Stimulated activated CD8-positive, alpha-beta memory T cell treated with anti-CD3 and anti-CD28 coated beads, Interleukin-4, amount 100 ng/mL, for 48 hours (primary cell): ENCODE results near the gene CHRM5.

Experiments used
- DNase-seq: peaks from one replicate; pipeline ENCODE4 v3.0.0-alpha.2; 2020

Gene CHRM5

DNA sequence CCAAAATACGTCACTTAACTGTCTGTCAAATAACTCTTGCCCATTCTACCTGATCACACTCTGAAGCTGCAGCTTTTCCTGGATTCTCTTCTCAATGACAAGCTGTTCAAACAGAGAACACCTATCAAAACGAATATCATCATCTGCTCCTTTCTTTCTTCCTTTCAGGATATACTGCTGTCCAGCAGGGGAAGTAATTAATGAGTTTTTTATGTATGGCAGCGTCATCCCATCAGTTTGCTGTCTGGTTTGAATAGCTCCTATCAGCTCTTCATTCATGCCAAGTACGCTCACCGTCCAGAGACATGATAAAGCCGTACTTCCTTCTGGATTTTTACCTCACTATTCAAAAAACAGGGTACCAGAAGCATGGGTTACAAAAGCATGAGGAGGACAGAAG, at the start of gene CHRM5:
CHRM5 (plus strand) TSS at position 274 of the 400 bp plus-strand sequence. CDS start 94,221 bp downstream, outside the sequence.
- DNase-seq: no peak

DNA sequence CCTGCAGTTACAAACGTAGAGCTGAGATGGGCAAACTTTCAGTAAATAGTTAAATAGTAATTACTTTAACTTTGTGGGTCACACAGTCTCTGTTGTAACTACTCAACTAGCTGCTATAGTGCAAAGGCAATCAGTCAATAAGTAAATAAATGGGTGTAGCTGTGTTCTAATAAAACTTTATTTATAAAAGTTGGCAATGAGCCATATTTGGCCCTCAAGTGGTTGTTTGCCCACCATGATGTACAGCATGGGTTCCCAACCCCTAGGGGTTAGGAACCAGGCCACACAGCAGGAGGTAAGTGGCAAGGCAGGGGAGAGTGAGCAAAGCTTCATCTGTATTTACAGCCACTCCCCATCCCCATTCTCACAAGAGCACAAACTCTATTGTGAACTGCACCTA, 44.9 kb upstream of the CHRM5 start:
- no peak for DNase-seq

DNA sequence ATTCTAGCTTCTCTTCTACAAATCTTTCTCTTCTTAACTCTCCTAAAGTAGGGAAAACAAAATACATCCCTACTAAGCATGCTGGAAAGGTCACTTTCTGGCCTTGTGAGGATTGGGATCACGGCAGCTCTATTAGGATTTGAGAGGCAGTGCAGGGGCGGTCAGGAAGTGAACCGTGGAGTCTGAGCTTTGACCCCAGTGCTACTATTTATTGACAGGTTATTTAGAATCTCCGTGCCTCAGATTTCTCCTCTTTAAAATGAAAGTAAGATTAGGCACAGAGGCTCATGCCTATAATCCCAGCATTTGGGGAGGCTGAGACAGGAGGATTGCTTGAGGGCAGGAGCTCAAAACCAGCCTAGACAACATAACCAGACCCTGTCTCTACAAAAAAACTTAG, 42.0 kb upstream of the CHRM5 start:
- DNase-seq: no peak

DNA sequence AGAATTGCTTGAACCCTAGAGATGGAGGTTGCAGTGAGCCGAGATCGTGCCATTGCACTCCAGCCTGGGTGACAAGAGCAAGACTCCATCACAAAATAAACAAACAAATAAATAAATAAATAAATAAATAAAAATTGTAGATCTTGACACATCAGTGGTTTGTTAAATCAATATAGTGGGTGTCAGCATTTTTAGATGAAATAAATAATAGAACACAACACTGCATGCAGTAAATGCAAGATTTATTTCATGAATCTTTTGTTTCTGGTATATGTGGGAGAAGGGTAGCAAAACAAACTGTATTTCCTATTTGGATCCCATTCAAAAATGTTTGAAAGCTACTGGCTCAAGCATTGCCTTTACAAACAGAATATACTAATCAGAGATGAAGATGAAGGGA, 35.6 kb upstream of the CHRM5 start:
- DNase-seq: no peak

DNA sequence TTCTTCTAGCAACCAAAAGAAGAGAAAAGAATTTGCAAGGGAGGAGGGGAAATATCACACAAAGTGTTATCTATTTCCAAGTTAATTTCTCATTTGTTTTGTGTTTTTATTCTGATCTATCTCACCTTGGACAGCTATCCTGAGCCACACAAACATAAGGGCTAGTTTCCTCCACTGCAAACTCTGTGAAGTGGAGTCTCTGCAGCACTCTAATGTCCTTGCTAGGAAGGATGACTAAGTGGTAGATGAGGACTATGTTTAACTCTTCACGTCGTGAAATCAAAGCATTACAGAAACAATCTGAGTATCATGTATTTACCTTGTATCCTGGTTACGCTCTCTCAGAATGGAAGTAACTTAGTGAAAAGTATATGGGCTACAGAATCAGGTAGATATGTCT, 33.9 kb upstream of the CHRM5 start:
- no peak for DNase-seq

GRCh38 chr15:33934921-33935320, 33.4 kb upstream of the CHRM5 start:
- no peak for DNase-seq

- no peak for DNase-seq
These were observed 26.8 kb upstream of the CHRM5 start for GRCh38 chr15:33941279-33942063.

DNA sequence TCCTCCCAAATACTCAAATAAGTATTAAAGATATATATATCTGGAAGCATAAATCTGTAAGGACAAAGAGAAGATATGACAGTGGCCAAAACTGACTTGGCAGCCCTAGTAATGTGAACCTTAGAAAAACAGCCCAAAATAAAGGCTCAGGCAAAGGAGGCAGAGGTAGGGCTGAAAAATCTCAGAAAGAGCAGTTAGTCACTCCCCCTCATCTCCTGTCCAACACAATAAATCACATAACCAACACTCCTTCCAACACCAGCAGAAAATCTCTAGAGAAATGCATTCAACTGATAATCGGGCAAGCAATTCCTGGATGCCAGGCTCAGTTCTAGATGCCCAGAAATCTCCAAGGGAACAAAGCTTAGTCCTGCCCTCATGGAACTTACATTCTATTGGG, 22.1 kb upstream of the CHRM5 start:
- no peak for DNase-seq

- no peak for DNase-seq
These were observed 12.4 kb upstream of the CHRM5 start for GRCh38 chr15:33955945-33956344.

DNA sequence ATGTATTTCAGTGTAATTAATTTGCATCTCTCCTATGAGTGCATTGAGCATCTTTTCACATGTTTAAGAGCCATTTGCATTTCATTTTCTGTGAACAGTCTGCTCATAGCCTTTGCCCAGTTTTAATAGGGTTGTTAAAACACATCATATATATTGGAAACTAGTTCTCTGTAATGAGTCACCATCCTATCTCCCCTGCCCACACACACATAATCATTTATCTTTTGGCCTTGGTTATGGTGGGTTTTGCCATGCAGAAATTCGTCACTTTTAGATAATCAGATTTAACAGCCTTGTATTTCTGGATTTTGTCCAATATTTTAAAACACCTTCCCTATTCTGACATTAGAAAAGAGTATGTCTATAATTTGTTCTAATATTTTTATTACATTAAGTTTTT, 11.9 kb upstream of the CHRM5 start:
- DNase-seq: no peak

GRCh38 chr15:33959844-33960548, 8.3 kb upstream of the CHRM5 start:
- no peak for DNase-seq

GRCh38 chr15:33960549-33960935, 7.8 kb upstream of the CHRM5 start:
- no peak for DNase-seq

DNA sequence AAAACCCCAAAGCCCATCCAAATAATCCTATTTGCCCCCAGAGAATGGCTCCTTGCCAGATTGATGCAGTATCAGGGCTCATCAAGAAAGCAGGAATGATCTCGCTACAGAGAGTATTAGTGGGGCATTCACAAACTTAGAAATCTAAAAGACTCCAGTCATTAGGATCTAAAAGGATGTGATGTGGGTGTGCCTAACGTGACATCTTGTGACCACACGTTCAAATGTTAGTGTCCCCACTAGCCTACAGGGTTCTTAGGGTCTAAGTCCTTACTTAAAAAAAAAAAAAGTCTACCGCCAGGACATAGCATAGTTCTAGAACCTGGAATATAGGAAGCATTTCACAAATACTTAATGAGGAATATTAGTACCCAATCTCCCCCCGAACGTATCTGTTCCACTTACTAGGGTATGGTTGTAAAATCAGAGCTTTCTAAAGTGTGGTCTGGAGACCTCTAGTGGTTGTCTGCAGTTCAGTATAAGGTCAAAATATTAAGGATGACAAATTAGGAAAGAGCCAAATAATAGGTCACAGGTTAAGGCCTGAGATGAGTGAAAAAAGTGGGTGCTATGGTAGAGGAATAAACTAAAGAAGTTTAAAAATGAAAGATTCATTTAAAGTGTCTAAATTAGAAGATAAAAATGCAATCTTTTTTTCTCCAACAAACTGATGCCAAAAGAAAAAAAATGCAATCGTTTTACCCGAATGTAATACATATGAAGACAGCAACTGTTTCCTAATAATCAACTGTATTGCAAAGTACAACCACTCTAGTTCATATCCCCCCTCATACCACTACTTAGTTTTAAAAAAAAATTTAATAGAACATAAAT, 4.2 kb upstream of the CHRM5 start:
- no peak for DNase-seq

DNA sequence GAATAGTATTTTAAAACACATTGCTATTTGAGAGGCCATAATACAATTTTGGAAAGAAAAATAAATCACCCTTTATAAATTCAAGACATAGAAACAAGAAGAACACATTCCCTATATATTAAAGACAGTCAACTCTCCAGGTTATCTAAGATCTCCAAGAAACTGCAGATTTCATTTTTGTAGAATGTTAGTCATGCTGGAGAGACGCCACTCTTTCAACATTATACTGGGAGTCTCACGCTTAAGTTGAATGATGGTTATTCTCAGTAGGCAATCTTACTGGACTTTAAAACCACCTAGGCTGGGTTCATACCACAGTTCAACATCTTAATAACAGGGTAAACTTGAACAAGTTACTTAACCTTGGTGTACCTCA, 3.6 kb upstream of the CHRM5 start:
- DNase-seq: no peak

DNA sequence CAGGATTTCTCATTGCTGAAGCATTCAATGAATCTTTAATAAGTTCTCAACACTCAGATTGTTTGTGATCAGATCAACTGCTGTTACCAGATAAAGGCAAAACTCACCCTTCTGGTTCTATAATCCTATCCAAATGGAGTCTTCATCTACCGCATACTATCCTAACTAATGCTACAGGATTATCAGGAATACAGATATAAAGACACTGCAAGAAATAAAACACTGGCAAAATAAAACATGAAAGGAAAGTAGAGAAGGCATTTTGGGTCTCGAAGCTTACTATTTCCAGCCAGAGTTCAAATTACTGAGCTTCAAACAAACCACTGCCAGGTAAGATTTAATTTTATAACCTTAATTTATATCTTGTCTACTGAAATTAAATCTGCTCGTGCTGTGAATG, 524 bp downstream of the CHRM5 start:
- DNase-seq: no peak

DNA sequence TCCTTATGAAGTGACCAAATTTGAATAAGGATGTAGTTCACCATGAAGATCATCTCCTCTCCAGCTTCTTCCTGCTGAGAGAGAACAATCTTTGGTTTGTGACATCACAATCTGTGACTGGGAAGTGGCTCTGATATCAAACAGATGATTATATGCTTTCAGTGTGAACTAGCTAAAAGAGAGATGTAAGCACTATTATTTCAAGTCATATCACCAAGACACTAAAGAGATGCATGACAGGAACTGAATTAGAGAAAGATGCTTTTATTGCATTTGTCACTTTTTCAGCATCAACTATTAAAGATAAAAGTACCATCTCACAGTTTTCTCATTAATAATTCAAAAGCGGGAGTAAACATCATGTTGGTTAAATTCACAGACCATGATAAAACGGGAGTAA, 3.5 kb downstream of the CHRM5 start:
- no peak for DNase-seq

- no peak for DNase-seq
These were observed 6.8 kb downstream of the CHRM5 start for GRCh38 chr15:33975022-33975565.

- no peak for DNase-seq
These were observed 11.9 kb downstream of the CHRM5 start for GRCh38 chr15:33980159-33980558.

- no peak for DNase-seq
These were observed 14.2 kb downstream of the CHRM5 start for GRCh38 chr15:33982516-33982915.

DNA sequence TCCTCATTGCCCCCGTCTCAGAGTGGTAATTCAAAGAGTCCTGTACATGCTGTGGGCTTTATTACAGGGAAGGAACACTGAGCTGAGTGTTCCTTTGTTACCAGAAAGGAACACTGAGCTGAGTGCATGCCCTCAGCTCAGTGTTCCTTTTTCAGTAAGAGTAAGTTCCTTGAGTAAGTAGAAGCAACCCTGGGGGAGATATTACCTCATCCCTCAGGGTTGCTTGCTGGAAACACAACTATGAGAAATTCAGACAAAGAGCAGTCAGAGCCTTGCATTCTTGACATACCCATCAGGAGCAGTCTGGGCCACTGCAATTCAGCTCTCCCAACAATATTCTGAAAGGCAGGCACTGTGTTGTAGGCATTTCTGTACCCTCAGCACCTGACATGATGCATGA, 17.0 kb downstream of the CHRM5 start:
- DNase-seq: no peak

DNA sequence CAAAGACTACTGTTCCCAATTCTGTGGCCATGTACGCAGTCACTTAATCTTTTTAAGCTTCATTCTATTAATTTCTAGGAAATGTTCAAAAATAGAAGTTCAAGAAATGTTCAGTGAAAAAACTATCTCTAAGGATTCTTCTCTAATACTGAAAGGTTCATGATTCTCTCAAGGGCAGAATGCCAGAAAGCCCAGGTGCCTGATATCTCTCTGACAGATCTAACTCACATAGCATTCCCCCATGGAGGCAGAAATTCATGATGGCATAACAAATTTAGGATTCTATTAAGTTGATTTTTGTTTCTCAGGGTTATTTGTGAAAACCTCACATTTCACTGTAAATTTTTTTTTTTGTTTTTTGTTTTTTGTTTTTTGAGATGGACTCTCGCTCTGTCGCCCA, 17.5 kb downstream of the CHRM5 start:
- DNase-seq: no peak

- DNase-seq: no peak
These were observed 19.1 kb downstream of the CHRM5 start for GRCh38 chr15:33987444-33987843.

DNA sequence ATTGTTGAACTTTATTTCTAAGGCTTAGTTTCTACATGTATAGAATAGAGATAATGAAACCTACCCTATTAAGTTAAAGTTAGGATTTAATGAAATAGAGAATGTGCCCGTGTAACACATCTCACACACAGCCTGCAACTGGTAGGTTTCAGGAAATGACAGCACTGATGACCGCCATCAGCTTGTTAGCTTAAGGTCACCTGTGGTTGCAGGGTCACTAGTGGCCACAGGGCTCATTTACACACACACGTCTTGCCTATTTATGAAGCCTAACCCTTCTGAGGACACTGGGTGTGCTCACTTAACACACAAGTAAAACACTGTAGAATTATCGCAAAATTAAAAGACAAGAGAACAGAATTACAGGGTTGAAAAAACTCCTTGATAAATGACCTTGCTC, 20.1 kb downstream of the CHRM5 start:
- DNase-seq: no peak
